HG02981 (cell line): ENCODE measurements around the gene DHRSX.
"Not testable (repeated sequence)": the region's sequence is repeated elsewhere in the genome, so short reads cannot be mapped to it uniquely, and the experiment has no call there.

Source experiments
- ATAC-seq: cut with Tn5 transposase; IDR thresholded peaks from one replicate; pipeline ENCODE4 v1.9.1; 2021; ENCODE audit warnings: mild to moderate bottlenecking, moderate library complexity; ENCODE audit not compliant: unreplicated experiment

DHRSX gene

DNA sequence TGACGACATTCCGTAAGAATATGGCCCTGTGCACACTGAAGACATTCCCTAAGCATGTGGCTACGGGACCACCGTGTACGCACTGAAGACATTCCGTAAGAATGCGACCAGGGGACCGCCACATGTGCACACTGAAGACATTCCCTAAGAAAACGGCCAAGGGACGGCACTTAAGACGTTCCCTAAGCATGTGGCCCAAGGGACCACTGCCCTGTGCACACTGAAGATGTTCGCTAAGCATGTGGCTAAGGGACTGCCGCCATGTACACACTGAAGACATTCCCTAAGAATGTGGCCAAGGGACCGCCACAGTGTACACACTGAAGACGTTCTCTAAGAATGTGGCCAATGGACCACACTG, 21.4 kb downstream of the DHRSX start:
- no peak for ATAC-seq

DNA sequence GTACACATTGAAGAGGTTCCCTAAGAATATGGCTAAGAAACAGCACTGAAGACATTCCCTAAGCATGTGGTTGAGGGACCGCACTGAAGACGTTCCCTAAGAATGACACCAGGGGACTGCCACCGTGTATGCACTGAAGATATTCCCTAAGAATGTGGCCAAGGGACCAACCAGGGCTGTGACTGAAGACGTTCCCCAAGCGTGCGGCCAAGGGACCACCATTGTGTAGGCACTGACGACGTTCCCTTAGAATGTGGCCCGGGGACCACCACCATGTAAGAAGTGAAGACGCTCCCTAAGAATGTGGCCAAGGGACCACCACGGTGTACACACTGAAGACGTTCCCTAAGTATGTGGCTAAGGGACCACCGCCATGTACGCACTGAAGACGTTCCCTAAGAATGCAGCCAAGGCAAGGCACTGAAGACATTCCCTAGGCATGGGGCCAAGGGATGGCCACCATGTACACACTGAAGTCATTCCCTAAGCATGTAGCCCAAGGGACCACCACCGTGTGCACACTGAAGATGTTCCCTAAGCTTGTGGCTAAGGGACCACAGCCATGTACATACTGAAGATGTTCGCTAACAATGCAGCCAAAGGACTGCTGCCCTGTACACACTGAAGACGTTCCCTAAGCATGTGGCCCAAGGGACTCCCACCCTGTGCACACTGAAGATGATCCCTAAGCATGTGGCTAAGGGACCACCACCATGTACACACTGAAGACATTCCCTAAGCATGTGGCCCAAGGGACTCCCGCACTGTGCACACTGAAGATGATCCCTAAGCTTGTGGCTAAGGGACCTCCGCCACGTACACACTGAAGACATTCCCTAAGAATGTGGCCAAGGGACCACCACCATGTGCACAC, 22.0 kb downstream of the DHRSX start:
- no peak for ATAC-seq

DNA sequence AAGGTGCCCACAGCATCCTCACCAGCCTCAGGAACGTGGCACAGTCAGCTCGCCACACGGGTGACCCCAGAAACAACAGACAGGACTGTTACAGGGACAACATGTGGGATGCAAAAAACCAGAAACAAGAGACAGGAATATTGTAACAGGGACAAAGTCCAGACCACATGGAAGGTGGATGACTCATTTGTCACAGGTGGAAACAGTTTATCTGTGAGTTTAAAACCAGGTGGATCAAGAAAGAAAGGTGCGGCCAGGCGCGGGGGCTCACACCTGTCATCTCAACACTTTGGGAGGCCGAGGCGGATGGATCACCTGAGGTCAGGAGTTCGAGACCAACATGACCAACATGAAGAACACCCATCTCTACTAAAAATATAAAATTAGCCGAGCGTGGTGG, 23.5 kb downstream of the DHRSX start:
- not testable (repeated sequence) for ATAC-seq

DNA sequence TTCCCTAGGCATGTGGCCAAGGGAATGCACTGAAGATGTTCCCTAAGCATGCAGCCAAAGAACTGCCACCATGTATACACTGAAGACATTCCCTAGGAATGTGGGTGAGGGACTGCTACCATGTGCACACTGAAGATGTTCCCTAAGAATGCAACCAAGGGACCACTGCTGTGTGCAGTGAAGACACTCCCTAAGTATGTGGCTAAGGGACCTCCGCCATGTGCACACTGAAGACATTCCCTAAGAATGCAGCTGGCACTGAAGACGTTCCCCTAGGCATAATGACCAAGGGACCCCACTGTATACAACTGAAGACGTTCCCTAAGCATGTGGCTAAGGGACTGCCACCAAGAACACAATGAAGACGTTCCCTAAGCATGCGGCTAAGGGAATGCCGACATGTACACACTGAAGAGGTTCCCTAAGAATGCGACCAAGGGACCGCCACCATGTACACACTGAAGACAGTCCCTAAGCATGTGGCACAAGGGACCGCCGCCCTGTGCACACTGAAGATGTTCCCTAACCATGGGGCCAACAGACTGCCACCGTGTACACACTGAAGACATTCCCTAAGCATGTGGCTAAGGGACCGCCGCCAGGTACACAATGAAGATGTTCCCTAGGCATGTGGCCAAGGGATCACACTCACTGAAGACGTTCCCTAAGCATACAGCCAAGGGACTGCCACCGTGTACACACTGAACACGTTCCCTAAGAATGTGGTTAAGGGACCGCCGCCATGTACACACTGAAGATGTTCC, 25.6 kb downstream of the DHRSX start:
- ATAC-seq = no peak

DNA sequence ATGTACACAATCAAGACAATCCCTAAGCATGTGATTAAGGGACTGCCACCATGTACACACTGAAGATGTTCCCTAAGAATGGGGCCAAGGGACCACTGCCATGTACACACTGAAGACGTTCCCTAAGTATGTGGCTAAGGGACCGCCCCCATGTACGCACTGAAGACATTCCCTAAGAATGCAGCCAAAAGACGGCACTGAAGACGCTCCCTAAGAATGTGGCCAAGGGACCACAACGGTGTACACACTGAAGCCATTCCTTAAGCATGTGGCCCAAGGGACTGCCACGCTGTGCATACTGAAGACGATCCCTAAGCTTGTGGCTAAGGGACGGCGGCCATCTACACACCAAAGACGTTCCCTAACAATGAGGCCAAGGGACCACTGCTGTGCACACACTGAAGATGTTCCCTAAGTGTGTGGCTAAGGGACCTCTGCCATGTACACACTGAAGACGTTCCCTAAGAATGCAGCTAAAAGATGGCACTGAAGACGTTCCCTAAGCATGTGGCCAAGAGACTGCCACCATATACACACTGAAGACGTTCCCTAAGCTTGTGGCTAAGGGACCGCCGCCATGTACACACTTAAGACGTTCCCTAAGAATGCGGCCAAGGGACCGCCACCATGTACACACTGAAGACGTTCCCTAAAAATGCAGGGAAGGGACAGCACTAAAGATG, 26.4 kb downstream of the DHRSX start:
- ATAC-seq = no peak

DNA sequence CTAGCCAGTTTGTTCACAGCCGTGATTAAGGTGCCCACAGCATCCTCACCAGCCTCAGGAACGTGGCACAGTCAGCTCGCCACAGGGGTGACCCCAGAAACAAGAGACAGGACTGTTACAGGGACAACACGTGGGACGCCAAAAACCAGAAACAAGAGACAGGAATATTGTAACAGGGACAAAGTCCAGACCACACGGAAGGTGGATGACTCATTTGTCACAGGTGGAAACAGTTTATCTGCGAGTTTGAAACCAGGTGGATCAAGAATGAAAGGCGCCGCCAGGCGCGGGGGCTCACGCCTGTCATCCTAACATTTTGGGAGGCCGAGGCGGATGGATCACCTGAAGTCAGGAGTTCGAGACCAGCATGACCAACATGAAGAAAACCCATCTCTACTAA, 27.7 kb downstream of the DHRSX start:
- not testable (repeated sequence) for ATAC-seq

DNA sequence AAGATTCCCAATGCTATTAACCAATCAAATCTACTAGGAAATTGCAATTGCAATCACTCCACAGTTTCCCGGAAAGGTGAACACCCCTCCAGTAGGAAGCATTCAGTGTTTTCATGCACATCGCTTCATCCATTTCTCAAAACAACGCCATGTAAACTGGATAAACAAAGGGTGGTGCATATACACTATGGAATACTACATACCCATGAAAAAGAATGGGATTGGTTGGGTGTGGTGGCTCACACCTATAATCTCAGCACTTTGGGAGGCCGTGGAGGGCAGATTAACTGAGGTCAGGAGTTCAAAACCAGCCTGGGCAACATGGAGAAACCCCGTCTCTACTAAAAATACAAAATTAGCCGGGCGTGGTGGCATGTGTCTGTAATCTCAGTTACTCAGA, 29.1 kb downstream of the DHRSX start:
- ATAC-seq = no peak

DNA sequence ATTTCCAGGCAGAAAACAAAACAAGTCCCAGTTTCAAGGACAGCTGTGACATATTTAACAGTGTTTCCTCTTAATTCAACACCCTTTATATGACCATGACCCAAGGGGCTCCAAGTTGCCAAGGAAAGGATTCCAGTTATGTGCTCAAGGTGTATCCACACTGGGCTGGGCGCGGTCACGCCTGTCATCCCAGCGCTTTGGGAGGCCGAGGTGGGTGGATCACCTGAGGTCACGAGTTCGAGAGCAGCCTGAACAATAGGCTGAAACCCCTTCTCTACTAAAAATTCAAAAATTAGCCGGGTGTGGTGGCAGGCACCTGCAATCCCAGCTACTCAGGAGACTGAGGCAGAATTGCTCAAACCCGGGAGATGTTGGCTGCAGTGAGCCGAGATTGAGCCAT, 29.6 kb downstream of the DHRSX start:
- ATAC-seq = not testable (repeated sequence)

DNA sequence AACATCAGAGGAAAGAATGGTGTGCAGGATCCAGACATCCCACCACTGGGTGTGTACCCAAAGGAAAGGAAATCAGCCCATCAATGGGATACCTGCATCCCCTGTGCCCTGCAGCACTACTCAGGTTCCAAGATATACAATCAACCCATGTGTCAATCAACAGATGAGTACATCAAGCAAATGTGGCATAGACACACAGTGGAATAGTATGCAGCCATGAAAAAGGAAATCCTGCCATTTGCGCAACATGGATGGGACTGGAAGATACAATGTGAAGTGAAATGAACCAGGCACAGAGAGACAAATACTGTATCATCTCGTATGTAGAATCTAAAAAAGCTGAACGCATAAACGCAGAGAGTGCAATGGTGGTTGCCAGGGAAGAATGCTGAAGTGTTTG, 30.9 kb downstream of the DHRSX start:
- ATAC-seq = not testable (repeated sequence)

DNA sequence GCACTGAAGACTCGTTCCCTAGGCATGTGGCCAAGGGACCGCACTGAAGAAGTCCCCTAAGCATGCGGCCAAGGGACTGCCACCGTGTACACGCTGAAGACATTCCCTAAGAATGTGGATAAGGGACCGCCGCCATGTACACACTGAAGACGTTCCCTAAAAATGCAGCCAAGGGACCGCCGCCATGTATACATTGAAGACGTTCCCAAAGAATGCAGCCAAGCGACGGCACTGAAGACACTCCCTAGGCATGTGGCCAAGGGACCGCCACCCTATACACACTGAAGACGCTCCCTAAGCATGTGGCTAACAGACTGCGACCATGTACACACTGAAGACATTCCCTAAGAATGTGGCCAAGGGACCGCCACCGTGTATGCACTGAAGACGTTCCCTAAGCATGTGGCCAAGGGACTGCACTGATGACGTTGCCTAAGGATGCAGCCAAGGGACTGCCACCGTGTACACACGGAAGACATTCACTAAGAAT, 31.5 kb downstream of the DHRSX start:
- ATAC-seq = no peak

DNA sequence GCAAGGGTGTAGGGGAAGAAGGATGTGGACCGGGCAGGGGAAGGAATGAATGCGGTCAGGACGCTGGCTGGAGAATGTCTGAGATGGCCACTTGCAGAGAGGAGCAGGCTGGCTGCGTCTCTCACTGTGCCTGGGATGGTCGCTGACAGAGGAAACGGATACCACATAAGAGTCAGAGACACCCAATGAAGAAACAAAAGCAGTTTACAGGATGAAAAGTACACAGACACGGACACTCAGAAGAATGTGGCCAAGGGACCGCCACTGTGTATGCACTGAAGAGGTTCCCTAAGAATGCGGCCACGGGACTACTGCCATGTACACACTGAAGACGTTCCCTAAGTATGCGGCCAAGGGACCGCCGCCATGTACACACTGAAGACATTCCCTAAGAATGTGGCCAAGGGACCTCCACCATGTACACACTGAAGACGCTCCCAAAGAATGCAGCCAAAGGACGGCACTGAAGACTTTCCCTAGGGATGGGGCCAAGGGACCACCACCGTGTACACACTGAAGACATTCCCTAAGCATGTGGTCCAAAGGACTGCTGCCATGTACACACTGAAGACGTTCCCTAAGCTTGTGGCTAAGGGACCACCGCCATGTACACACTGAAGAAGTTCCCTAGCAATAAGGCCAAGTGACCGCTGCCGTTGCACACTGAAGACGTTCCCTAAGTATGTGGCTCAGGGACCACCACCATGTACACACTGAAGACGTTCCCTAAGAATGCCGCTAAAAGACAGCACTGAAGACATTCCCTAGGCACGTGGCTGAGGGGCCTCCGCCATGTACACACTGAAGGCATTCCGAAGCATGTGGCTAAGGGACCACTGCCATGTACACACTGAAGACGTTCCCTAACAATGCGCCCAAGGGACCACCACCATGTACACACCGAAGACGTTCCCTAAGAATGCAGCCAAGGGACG, 32.2 kb downstream of the DHRSX start:
- no peak for ATAC-seq

DNA sequence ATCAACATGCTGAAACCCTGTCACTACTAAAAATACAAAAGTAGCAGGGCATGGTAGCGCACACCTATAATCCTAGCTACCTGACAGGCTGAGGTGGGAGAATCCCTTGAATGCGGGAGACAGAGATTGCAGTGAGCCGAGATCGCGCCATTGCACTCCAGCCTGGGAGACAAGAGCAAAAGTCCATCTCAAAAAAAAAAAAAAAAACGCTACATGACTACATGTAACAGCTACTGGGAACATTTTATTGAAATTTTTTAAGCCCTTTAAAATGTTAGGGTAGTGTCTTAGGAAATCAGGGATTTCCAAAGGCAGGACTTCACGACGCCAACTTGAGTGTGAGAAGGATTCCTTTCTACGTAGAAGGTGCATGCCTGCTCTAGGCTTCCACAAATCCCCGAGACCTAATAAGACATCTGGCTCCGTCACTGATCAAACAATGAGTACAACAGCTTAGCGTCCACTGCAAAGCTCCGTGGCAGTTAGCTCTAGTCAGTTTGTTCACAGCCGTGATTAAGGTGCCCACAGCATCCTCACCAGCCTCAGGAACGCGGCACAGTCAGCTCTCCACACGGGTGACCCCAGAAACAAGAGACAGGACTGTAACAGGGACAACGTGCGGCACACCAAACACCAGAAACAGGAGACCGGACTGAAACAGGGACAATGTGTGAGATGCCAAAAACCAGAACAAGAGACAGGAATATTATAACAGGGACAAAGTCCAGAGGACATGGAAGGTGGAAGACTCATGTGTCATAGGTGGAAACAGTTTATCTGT, 33.7 kb downstream of the DHRSX start:
- ATAC-seq = no peak

DNA sequence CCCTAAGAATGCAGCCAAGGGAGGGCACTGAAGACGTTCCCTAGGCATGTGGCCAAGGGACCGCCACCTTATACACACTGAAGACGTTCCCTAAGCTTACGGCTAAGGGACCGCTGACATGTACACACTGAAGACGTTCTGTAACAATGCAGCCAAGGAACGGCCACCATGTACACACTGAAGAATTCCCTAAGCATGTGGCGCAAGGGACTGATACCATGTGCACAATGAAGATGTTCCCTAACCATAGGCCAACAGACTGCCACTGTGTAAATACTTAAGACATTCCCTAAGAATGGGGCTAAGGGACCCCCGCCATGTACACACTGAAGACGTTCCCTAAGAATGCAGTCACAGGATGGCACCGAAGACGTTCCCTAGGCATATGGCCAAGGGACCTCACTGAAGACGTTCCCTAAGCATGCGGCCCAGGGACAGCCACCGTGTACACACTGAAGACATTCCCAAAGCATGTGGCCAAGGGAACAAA, 36.1 kb downstream of the DHRSX start:
- no peak for ATAC-seq

DNA sequence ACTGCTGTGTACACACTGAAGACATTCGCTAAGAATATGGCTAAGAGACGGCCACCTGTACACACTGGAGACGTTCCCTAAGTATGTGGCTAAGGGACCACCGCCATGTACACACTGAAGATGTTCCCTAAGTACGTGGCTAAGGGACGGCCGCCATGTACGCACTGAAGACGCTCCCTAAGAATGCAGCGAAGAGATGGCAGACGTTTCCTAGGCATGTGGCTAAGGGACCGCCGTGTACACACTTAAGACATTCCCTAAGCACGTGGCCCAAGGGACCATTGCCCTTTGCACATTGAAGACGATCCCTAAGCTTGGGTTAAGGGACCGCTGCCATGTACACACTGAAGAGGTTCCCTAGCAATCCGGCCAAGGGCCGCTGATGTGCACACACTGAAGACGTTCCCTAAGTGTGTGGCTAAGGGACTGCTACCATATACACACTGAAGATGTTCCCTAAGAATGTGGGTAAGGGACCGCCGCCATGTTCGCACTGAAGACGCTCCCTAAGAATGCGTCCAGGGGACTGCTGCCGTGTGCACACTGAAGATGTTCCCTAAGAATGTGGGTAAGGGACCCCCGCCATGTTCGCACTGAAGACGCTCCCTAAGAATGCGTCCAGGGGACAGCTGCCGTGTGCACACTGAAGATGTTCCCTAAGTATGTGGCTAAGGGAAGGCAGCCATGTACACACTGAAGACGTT, 36.7 kb downstream of the DHRSX start:
- no peak for ATAC-seq

DNA sequence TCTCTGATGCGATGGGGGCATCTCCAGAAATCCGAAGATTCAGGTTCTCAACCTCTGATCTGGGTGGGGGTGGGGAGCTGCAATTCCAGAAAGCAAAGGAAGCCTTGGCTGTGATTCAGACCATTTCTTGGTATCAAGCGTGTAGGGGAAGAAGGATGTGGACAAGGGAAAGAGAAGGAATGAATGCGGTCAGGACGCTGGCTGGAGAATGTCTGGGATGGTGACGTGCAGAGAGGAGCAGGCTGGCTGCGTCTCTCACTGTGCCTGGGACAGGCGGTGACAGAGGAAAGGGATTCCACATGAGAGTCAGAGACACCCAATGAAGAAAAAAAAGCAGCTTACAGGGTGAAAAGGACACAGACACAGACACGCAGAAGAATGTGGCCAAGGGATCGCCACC, 37.3 kb downstream of the DHRSX start:
- not testable (repeated sequence) for ATAC-seq

DNA sequence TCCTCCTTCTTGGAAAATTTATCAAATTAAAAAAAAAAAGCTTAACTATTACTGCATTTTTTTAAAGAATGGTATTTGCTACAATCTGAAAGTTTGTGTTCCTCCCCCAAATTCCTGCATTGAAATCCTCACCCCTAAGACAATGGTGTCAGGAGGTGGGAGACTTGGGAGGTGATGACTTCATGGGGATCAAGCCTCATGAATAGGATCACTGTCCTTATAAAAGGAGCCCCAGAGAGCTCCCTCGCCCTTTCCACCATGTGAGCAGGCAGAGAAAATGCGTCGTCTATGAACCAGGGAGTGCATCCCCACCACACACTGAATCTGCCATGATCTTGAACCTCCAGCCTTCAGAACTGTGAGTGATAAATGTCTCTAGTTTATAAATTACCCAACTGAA, 38.0 kb downstream of the DHRSX start:
- no peak for ATAC-seq

DNA sequence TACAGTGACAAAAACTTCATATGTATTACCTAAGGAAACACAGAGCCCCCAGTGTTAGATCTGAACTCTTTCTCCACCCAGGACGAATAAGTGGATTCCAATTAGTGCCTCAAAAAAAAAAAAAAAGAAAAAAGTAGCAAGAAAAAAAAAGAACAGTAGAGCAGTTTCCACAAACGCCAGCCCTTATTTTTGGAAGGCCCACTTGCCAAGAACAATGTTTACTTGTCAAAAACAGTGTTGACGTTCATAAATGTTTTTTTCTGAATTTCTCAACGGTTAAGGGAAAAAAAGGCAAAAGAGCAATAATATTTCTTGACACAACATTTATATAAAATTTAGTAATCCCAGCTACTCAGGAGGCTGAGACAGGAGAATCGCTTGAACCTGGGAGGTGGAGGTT, 38.7 kb downstream of the DHRSX start:
- no peak for ATAC-seq

DNA sequence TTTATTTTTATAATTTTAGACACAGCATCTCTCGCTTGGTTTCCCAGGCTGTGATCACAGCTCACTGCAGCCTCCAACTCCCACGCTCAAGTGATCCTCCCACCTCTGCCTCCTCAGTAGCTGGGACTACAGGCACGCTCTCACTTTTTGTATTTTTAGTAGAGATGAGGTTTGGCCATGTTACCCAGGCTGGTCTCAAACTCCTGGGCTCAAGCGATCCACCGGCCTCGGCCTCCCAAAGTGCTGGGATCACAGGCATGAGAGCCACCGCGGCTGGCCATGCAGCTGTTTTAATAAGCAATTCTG, 39.1 kb downstream of the DHRSX start:
- ATAC-seq = no peak
